HepG2 (cell line): ENCODE results near the gene QRICH2. TPM values are rescaled to one million over a fixed set of nuclear protein-coding genes. Genes with fewer than 3 reads are reported as not detected.
A peak's percentile ranks its signal among the peaks of the same experiment; 100 is the strongest.

Experiments
- CBX2 ChIP-seq, 2 experiments: fragments of 200-600 bp in 1 of 2; sonication (generic); formaldehyde crosslinking in 1 of 2; IDR thresholded peaks; 2 replicates each; pipeline versions ENCODE4 v1.7.0 to v1.8.1; 2018 to 2022; ENCODE audit warnings: low read depth in 2 of 2, low read length in 1 of 2, mild to moderate bottlenecking in 1 of 2, missing genetic modification reagents in 1 of 2
- DMTF1 ChIP-seq: sonication (generic); formaldehyde crosslinking; IDR thresholded peaks from 2 replicates; pipeline ENCODE4 v1.4.0; 2020; ENCODE audit warnings: mild to moderate bottlenecking, missing genetic modification reagents
- ELF1 ChIP-seq: sonication (generic); formaldehyde crosslinking; IDR thresholded peaks from 2 replicates; pipeline ENCODE4 v1.4.0; 2020; ENCODE audit warnings: missing genetic modification reagents
- FOXA1 ChIP-seq, 2 experiments: fragments of 450-650 bp in 1 of 2; sonication (generic) in 1 of 2; formaldehyde crosslinking in 1 of 2; IDR thresholded peaks; 2 replicates each; pipeline versions ENCODE4 v1.4.0 to v1.6.1; 2016 to 2020; ENCODE audit warnings: missing genetic modification reagents in 1 of 2
- FOXK1 ChIP-seq: sonication (generic); formaldehyde crosslinking; IDR thresholded peaks from 2 replicates; pipeline ENCODE4 v1.4.0; 2020; ENCODE audit warnings: low read depth, missing genetic modification reagents, borderline replicate concordance
- MTF1 ChIP-seq: sonication (generic); formaldehyde crosslinking; IDR thresholded peaks from 2 replicates; pipeline ENCODE4 v1.5.0; 2020; ENCODE audit warnings: missing genetic modification reagents
- NFE2 ChIP-seq: sonication (generic); formaldehyde crosslinking; IDR thresholded peaks from 2 replicates; pipeline ENCODE4 v1.4.0; 2020; ENCODE audit warnings: missing genetic modification reagents
- RFX1 ChIP-seq: fragments of 450-650 bp; IDR thresholded peaks from 2 replicates; pipeline ENCODE4 v1.6.1; 2017
- RFX3 ChIP-seq: IDR thresholded peaks from 2 replicates; pipeline ENCODE4 v1.6.1; 2016; ENCODE audit warnings: missing biosample characterization, missing genetic modification reagents
- SALL1 ChIP-seq: sonication (generic); formaldehyde crosslinking; IDR thresholded peaks from 2 replicates; pipeline ENCODE4 v1.8.0; 2022; ENCODE audit warnings: mild to moderate bottlenecking, missing genetic modification reagents
- SKI ChIP-seq: fragments of 450-650 bp; IDR thresholded peaks from one replicate; pipeline ENCODE4 v1.6.1; 2018; ENCODE audit warnings: mild to moderate bottlenecking; ENCODE audit not compliant: partially characterized antibody
- TFAP4 ChIP-seq: sonication (generic); IDR thresholded peaks from 2 replicates; pipeline ENCODE4 v1.6.1; 2016; ENCODE audit warnings: low read depth, borderline replicate concordance
- ZNF274 ChIP-seq: sonication (generic); formaldehyde crosslinking; IDR thresholded peaks from 2 replicates; pipeline ENCODE4 v1.5.1; 2020; ENCODE audit warnings: mild to moderate bottlenecking, missing genetic modification reagents
- ZNF660 ChIP-seq: sonication (generic); formaldehyde crosslinking; IDR thresholded peaks from 2 replicates; pipeline ENCODE4 v1.5.1; 2020; ENCODE audit warnings: mild to moderate bottlenecking, low read depth, missing genetic modification reagents, borderline replicate concordance
- ZNF749 ChIP-seq: sonication (generic); formaldehyde crosslinking; IDR thresholded peaks from 2 replicates; pipeline ENCODE4 v1.8.0; 2022; ENCODE audit warnings: mild to moderate bottlenecking, missing genetic modification reagents, moderate library complexity, borderline replicate concordance
- polyA plus RNA-seq, 8 experiments: library from polyadenylated mRNA; depleted of rRNA in 3 of 8; stranded (reverse) in 7 of 8; unstranded in 1 of 8; fragments of >200 nt; fragmentation: Illumina TruSeq in 4 of 8; extraction: Trizol in 4 of 8; gene quantifications; 2 replicates each; pipeline versions ENCODE4 v1.2.1 to v1.2.3, GENCODE V29; 2011 to 2016; ENCODE audit warnings: low read depth in 4 of 8, missing spikeins in 1 of 8, mixed read lengths in 1 of 8; ENCODE audit not compliant: insufficient read depth in 1 of 8
- total RNA-seq, 5 experiments: library from RNA; depleted of rRNA; stranded (reverse); fragments of >200 nt; fragmentation: Illumina TruSeq; extraction: Trizol; gene quantifications; 2 replicates each; pipeline ENCODE4 v1.2.3, GENCODE V29; 2016; ENCODE audit warnings: low read depth in 1 of 5
- TF ChIP-seq, protein P1 (sequence below): IDR thresholded peaks from 2 replicates; pipeline ENCODE4 v1.4.0; 2020; ENCODE audit warnings: mild to moderate bottlenecking, missing genetic modification reagents
- TF ChIP-seq, protein P2 (sequence below): IDR thresholded peaks from 2 replicates; pipeline ENCODE4 v1.6.1; 2012; ENCODE audit warnings: low read depth, low read length, improper control_type of control experiment
- TF ChIP-seq, protein P3 (sequence below): sonication (generic); formaldehyde crosslinking; IDR thresholded peaks from 2 replicates; pipeline ENCODE4 v1.9.0; 2021; ENCODE audit warnings: missing genetic modification reagents, borderline replicate concordance

QRICH2 gene
- total and polyA plus RNA-seq, 2 of the 13 experiments (the other 11 are each of a cell fraction or from before 2014, with no cell fraction given): 3.7 to 5.7 TPM

DNA sequence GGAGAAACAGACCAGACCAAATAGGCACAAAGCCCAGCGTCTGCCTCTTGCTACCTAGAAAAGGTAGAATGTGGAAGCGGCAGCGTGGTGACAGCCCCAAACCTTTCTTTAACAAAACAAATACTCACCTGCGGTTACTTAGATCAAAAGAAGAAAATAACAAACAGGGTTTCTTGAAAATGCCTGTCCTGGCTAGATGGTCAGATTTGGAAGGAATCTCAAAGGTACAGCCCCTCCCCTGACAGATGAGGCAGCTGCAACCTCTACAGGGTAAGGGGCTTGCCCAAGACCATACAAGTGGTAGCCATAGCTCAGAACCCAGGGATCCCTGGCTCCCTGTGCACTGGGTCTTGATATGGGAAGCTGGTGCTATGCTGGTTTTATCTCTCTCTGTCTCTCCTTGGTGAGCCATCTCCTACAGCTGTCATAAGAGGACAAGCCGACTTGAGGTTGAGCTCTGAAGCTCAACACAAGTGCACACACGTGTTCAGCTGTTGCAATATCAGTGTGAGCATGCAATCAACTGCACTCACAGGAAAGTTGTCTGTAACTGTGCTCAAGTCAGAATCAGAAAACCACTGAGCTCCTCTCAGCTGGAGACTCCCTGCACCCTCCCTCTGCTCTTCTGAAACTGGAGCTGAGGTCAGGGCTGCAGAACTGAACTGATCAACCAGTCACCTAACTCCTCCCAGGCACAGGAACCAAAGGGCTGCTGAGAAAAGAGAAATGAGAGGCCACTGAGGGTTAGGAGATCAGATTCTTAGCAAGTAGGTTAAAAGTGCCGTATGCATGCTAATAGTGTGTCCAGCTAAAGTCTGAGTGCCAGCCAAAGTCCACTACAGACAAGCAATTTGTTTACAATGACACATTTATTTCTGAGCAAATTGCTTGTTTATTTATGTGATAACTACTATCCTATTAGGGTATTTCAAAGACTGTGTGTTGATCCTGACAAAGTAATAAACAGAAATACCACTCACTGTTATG is 61.7 kb downstream of the QRICH2 start (continued):
- TF ChIP-seq ZNF749 (CRISPR knock-in tag): no peak
- TF ChIP-seq SALL1: peak; percentile 81
- TF ChIP-seq CBX2 (IDR thresholded peaks at IDR 0.05; ENCODE audit: low read depth, low read length): no peak
- no peak for TF ChIP-seq CBX2 (CRISPR knock-in tag; IDR thresholded peaks at IDR 0.05; ENCODE audit: low read depth)
- TF ChIP-seq, protein P1, sequence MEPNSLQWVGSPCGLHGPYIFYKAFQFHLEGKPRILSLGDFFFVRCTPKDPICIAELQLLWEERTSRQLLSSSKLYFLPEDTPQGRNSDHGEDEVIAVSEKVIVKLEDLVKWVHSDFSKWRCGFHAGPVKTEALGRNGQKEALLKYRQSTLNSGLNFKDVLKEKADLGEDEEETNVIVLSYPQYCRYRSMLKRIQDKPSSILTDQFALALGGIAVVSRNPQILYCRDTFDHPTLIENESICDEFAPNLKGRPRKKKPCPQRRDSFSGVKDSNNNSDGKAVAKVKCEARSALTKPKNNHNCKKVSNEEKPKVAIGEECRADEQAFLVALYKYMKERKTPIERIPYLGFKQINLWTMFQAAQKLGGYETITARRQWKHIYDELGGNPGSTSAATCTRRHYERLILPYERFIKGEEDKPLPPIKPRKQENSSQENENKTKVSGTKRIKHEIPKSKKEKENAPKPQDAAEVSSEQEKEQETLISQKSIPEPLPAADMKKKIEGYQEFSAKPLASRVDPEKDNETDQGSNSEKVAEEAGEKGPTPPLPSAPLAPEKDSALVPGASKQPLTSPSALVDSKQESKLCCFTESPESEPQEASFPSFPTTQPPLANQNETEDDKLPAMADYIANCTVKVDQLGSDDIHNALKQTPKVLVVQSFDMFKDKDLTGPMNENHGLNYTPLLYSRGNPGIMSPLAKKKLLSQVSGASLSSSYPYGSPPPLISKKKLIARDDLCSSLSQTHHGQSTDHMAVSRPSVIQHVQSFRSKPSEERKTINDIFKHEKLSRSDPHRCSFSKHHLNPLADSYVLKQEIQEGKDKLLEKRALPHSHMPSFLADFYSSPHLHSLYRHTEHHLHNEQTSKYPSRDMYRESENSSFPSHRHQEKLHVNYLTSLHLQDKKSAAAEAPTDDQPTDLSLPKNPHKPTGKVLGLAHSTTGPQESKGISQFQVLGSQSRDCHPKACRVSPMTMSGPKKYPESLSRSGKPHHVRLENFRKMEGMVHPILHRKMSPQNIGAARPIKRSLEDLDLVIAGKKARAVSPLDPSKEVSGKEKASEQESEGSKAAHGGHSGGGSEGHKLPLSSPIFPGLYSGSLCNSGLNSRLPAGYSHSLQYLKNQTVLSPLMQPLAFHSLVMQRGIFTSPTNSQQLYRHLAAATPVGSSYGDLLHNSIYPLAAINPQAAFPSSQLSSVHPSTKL: peak; percentile 50; the same call in 1 of the 2 replicates
- TF ChIP-seq DMTF1 (CRISPR knock-in tag): no peak
- TF ChIP-seq RFX3 (CRISPR knock-in tag): no peak
- TF ChIP-seq, protein P2, sequence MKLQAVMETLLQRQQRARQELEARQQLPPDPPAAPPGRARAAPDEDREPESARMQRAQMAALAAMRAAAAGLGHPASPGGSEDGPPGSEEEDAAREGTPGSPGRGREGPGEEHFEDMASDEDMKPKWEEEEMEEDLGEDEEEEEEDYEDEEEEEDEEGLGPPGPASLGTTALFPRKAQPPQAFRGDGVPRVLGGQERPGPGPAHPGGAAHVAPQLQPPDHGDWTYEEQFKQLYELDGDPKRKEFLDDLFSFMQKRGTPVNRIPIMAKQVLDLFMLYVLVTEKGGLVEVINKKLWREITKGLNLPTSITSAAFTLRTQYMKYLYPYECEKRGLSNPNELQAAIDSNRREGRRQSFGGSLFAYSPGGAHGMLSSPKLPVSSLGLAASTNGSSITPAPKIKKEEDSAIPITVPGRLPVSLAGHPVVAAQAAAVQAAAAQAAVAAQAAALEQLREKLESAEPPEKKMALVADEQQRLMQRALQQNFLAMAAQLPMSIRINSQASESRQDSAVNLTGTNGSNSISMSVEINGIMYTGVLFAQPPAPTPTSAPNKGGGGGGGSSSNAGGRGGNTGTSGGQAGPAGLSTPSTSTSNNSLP: peak; percentile 88
- TF ChIP-seq RFX1: no peak
- no peak for TF ChIP-seq NFE2
- TF ChIP-seq ELF1: peak; percentile 19; the same call in 1 of the 2 replicates
- TF ChIP-seq TFAP4: peak; percentile 66; the same call in 1 of the 2 replicates
- TF ChIP-seq, protein P3, sequence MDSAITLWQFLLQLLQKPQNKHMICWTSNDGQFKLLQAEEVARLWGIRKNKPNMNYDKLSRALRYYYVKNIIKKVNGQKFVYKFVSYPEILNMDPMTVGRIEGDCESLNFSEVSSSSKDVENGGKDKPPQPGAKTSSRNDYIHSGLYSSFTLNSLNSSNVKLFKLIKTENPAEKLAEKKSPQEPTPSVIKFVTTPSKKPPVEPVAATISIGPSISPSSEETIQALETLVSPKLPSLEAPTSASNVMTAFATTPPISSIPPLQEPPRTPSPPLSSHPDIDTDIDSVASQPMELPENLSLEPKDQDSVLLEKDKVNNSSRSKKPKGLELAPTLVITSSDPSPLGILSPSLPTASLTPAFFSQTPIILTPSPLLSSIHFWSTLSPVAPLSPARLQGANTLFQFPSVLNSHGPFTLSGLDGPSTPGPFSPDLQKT (CRISPR knock-in tag): no peak
- TF ChIP-seq ZNF660 (CRISPR knock-in tag): no peak
- TF ChIP-seq MTF1 (CRISPR knock-in tag): no peak
- no peak for TF ChIP-seq ZNF274
- peak; percentile 57 for TF ChIP-seq SKI
- 0 out of 2 replicates have a peak, but pooled peaks have one; percentile 27 for TF ChIP-seq FOXA1 (IDR thresholded peaks at IDR 0.05)
- TF ChIP-seq FOXA1 (CRISPR knock-in tag; IDR thresholded peaks at IDR 0.05): no peak; the same call in 1 of the 2 replicates
- no peak for TF ChIP-seq FOXK1 (CRISPR knock-in tag)
